ENCODE data around the gene CDK12.
A peak's percentile ranks its signal among the peaks of the same experiment; 100 is the strongest.
"Not testable (repeated sequence)": the region's sequence is repeated elsewhere in the genome, so short reads cannot be mapped to it uniquely, and the experiment has no call there.

The CDK12 gene
- 176 to 211 (median 209) reads per million in 4 experiments for total RNA-seq

- peak; percentile 92 for DNase-seq
Observed at GRCh38 chr17:39461113-39461925, at the start of gene CDK12. TSS of gene CDK12 (plus strand) at chr17:39461486. CDS start at chr17:39462072, 586 bp downstream.

- no peak for DNase-seq
Observed at GRCh38 chr17:39416141-39416540, 45.1 kb upstream of the CDK12 start.

- DNase-seq: no peak
Observed at GRCh38 chr17:39429600-39429999, 31.7 kb upstream of the CDK12 start.

- DNase-seq: not testable (repeated sequence)
Observed at GRCh38 chr17:39439868-39440267, 21.4 kb upstream of the CDK12 start.

- no peak for DNase-seq
Observed at GRCh38 chr17:39443326-39443725, 18.0 kb upstream of the CDK12 start.

GRCh38 chr17:39447561-39447960 lies 13.7 kb upstream of the CDK12 start:
- no peak for DNase-seq

- no peak for DNase-seq
Observed at GRCh38 chr17:39450051-39450450, 11.2 kb upstream of the CDK12 start.

GRCh38 chr17:39450847-39451581 lies 10.3 kb upstream of the CDK12 start, which contains the start of gene MED1:
TSS of gene MED1 (minus strand) at chr17:39451263. CDS start at chr17:39451062, 201 bp downstream.
- peak; percentile 84 for DNase-seq

- DNase-seq: no peak
Observed at GRCh38 chr17:39455919-39456318, 5.4 kb upstream of the CDK12 start.

GRCh38 chr17:39461926-39462569 lies 762 bp downstream of the CDK12 start:
- no peak for DNase-seq

GRCh38 chr17:39462631-39463375 lies 1.5 kb downstream of the CDK12 start:
- no peak for DNase-seq

- DNase-seq: not testable (repeated sequence)
Observed at GRCh38 chr17:39464639-39465181, 3.4 kb downstream of the CDK12 start.

- DNase-seq: not testable (repeated sequence)
Observed at GRCh38 chr17:39468610-39469009, 7.3 kb downstream of the CDK12 start.

GRCh38 chr17:39473310-39473709 lies 12.0 kb downstream of the CDK12 start:
- DNase-seq: no peak

GRCh38 chr17:39479631-39480030 lies 18.3 kb downstream of the CDK12 start:
- not testable (repeated sequence) for DNase-seq

- DNase-seq: no peak
Observed at GRCh38 chr17:39483506-39483905, 22.2 kb downstream of the CDK12 start.

- no peak for DNase-seq
Observed at GRCh38 chr17:39484178-39484577, 22.9 kb downstream of the CDK12 start.

- DNase-seq: no peak
Observed at GRCh38 chr17:39485555-39485954, 24.3 kb downstream of the CDK12 start.

GRCh38 chr17:39486242-39486641 lies 25.0 kb downstream of the CDK12 start:
- DNase-seq: no peak

GRCh38 chr17:39487490-39487889 lies 26.2 kb downstream of the CDK12 start:
- not testable (repeated sequence) for DNase-seq

GRCh38 chr17:39487946-39488345 lies 26.7 kb downstream of the CDK12 start:
- DNase-seq: no peak

- not testable (repeated sequence) for DNase-seq
Observed at GRCh38 chr17:39496921-39497320, 35.6 kb downstream of the CDK12 start.
